KBM-7 (cell line): ENCODE measurements around the gene SLC15A5.
A peak's percentile ranks its signal among the peaks of the same experiment; 100 is the strongest.

Experiments
- DNase-seq: peaks from one replicate; pipeline ENCODE4 v3.0.0-alpha.2; 2015
- in situ Hi-C: fragments of 300-500 bp; cut with MboI; formaldehyde crosslinking; loops from 2 replicates; pipeline ENCODE4 v1.14.3; 2020; ENCODE audit warnings: low sequenced_read_pairs, low pct_unique_long_range_greater_than_20kb, mixed read lengths

Gene SLC15A5, protein sequence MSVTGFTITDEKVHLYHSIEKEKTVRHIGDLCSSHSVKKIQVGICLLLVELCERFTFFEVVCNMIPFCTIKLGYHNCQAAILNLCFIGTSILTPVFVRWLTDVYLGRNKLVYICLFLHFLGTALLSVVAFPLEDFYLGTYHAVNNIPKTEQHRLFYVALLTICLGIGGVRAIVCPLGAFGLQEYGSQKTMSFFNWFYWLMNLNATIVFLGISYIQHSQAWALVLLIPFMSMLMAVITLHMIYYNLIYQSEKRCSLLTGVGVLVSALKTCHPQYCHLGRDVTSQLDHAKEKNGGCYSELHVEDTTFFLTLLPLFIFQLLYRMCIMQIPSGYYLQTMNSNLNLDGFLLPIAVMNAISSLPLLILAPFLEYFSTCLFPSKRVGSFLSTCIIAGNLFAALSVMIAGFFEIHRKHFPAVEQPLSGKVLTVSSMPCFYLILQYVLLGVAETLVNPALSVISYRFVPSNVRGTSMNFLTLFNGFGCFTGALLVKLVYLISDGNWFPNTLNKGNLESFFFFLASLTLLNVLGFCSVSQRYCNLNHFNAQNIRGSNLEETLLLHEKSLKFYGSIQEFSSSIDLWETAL

DNA sequence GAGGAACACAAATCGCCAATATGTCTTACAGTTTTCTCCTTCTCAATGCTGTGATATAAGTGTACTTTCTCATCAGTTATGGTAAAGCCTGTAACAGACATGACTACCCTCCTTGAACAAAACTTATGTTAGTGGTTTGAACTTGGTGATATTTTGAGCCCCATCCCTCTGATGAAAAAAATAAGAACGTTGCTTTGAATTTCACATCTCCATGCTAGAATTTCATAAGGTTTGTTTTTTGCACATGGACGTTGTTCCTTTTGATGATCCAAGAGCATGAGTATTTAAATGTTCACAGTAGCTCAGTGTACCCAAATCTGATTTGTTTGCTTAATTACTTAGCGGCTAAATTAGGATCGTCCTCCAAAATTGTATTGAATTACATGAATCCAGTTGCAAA is at the start of gene SLC15A5:
SLC15A5 (minus strand) TSS at position 101 of the 400 bp plus-strand sequence; CDS start at position 101, 0 bp downstream.
- in situ Hi-C loops = no loop called here

DNA sequence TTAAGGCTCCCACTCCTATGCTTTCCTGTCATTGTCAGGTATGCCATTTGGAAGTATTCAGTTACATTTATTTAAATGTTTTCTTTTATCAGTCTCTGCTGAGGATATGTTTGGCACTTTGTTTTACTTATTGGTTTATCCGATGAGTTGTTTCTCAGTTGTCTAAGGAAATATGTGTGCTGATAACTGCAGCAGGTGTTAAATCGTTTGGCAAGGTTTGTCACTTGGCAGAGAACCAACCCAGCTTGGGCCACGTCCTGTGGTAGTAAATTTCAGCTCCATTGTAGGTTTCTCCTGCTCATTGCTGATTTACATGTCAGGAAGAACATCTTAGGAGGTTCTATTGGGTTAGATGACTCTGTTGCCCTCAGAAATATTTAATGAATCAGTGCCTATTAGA is 47.9 kb upstream of the SLC15A5 start:
- DNase-seq = no peak
- in situ Hi-C loops = no loop called here

More for the DNA sequence above, at the start of gene SLC15A5:
- DNase-seq = no peak

DNA sequence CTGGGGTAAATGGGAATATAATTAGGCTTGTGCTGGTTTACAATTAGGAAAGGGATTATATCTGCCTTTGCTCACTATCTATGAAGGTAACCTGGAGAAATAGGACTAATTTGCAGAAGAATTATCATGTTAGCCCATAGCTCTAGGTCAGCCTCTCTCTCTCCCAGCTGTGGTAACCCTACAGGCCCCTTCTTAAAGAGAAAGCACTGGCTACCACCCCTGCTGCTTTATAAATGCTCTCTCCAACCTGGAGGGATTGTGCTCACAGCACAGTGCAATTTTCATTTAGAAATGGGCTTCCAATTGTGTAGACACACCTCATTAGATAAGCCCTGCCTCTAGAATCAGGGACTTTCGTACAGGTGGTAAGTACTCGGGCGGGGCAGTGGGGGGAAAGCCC is 47.3 kb upstream of the SLC15A5 start:
- no peak for DNase-seq
- in situ Hi-C loops = no loop called here

DNA sequence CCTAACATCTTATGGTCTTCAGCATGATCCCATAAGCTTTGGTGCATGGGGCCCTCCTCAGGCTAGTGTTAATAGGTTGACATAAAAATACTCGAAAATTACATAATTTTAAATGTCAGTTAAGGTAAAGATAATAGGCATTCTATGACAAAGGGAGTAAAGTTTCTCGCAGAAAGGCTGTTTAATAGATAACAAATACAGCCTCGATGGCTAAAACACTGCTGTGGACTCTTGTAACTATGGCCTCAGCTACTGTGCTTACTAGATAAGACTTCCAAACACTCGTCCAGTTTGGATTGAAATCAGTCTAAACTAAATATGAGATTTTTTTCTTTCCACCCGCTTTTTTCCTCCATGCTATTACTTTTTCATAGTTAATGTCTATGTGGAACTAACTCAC is 46.8 kb upstream of the SLC15A5 start:
- in situ Hi-C loops = no loop called here
- no peak for DNase-seq

DNA sequence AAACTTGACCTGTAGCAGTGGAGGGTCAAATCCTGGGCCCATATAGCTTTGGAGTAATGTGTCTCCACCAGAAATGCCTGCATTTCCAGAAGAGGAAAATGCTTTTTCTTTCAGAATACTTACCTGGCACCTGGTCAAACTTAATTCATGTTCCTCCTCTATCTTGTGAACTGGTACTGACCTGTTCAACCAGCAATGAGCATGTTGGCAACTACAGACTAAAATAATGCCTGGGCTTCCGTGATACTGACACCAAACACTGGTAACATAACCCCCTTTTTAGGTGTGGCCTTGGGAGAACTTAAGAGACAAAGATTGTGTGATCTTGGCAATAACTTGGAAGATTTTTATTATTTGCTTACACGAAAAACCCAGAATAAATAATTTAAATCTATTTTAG is 46.2 kb upstream of the SLC15A5 start:
- in situ Hi-C loops = no loop called here
- no peak for DNase-seq

DNA sequence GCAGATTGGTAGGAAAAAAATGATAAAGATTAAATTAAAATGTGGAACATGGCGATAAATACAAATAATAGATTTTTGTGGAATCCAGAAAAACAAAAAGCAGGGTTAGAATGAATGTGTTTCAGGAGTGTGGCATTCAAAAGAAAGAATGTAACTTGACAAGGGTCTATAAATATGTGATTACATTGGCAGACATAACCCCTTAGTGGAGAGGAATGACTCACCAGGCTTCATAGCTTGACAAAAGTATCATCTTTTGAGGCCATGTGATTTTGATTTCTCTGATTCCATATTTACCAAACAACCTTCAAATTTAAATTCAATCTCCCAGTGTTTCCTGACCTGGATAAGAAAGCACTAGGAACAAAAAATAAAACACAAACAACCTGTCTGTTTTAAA is 45.5 kb upstream of the SLC15A5 start:
- no peak for DNase-seq
- in situ Hi-C loops = no loop called here

DNA sequence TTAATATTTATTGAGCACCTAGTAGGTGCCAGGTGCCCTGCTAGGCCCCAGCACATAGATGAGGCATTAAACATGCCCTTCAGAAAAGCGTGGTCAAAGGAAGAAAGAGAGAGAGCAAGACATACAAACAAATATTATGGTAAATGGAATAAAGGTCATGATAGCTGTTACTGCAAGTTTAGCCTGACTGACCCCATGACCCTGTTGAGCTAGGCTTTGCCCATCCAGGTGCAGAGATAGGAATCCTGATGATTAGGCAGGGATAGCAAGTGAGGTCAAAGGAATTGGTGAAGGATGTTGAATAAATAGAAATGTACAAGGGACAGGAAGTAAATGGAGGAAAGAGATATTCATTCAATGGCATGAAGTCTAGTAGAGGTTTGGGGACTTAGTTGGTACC is 33.4 kb upstream of the SLC15A5 start:
- in situ Hi-C loops = no loop called here
- DNase-seq = no peak

DNA sequence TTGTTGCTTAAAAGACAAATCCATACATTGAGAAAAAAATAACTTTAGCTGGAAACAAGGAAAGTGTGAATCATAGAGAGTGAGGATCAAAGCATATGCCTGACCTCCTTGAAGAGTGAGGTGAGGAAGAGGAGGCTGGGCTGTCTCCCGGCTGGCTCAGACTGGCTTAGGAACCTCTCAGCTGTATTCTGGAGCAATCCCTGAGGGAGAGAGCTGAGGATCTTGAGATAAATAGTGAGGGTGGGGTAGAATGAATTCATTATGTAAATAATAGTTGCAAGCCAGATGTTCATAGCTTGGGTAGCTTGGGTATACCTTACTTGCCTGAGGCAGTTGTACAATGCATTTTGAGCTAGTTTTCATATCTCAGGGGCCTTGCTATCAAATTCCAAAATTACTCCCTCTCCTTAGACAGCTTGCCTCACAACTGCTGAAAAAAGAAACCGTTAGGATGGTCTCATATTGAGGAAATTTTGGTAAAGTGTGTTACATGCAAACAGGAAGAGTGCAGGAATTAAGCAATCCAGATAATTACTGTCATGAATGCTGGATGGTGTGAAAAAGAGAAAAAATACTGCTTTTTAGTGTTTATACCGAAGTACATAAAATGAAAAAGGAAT is 30.5 kb upstream of the SLC15A5 start:
- in situ Hi-C loops = no loop called here
- DNase-seq = peak; percentile 68

DNA sequence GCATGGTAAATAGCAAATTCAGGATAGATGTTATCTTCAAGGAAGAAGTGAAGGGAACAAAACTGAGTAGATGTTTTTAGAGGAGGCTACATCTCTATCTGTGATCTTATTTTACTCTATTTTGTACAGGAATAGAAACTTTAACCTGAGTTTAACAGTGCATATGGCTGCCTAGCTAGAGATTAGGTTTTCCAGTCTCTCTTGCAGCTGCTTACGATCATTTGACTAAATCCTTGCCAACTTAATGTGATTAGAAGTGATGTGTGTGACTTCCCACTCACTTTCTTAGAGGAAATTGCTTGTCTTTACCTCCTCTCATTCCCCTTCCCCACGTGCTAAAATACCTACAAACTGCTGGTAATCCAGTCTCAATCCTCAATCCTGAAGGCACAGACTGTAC is 26.5 kb upstream of the SLC15A5 start:
- in situ Hi-C loops = no loop called here
- no peak for DNase-seq

DNA sequence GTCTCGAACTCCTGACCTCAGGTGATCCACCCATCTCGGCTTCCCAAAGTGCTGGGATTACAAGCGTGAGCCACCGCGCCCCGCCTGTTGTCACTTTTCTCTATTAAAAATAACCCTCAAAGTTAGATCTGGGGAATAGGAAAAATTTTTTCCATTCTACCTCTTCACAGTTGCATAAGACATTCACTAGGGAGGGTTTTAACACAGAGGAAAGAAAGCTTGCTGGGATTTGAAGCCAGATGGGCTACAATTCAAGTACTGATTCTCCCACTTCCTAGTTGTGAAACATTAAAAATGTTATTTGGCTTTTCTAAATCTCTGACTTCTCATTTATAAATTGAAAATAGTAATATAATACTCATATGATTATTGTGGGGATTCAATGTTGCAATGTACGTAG is 23.3 kb upstream of the SLC15A5 start:
- in situ Hi-C loops = no loop called here
- DNase-seq = no peak

DNA sequence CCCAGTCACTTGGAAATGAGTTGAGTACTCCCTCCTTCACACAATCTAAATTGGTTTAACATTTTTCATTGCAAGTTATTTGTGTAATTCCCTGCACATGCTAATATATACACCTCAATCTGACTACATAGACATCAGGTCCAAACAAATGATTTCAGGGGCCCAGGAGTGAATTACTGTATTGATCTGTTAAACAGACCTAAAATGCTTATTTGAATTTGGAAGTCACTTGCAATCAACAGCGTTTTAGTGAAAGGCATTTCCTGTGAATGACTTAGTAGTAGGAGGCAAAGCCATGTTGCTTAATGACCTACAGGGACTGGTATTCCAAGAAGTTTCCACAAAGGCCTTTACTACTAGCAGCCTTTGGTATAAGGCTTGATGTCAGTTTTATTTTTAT is 22.6 kb upstream of the SLC15A5 start:
- no peak for DNase-seq

DNA sequence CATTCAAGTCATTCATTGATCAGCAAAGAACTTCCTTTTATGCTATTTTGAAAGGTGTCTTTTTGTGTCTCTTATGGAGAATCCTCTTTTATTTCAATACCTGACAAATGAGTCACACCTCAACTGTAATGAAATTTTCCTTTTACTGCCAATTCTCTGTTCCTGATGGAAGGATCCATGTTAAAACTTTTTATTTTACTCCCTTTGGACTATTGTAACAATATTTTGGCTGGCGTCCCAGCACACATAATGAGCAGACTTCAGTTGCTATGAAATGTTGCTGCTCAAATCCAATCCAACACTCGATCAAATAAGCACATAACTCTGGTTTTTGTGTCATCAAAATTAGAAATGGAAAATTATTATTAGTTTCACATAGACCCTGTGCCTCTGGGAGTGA is 21.9 kb upstream of the SLC15A5 start:
- in situ Hi-C loops = no loop called here
- DNase-seq = no peak

More for the DNA sequence above, 22.6 kb upstream of the SLC15A5 start:
- in situ Hi-C loops = no loop called here

DNA sequence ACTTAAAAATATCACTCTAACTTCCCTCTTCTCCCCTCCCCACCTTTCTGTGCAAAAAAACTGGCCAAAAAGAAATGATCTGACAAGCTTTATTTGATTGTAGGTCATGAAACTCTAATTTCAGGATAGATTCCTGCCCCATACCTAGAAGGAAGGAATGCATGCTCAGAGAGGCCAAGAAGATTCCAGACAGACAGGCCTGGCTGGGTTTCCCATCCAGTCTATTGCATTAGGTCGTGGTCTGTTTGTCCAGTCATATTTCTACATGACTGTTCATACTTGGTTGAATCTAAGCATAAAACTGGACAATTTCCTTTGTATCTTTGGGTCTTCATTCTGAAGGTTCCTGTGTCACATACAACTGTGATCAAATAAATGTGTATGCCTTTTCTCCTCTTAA is 20.0 kb upstream of the SLC15A5 start:
- no peak for DNase-seq
- in situ Hi-C loops = no loop called here

DNA sequence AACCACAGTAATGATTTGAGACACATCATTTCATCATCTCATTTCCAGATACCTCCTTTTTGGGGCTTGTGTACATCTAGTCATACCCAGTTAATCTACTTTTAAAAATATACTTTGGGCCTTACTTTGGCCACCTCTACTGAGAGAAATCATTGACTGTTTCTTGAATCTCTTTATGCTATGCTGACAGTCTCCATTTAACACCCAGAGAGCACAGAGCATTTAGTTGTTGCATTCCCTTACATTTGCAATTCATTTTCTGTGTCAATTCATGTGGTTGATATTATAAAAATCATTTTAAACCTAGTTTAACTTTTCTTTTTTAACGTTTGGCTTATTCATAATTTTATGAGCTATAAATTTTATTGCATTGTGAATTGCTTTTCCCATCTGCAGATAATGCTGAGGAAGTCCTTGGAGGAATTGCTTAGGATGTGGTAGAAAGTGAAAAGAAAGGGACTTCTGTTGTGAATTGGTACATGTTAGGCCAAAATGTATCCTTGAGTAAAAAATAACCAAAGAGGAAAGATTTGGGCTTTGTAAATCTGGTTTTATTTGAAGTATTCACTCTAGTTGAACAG is 17.0 kb upstream of the SLC15A5 start:
- no peak for DNase-seq
- in situ Hi-C loops = no loop called here

DNA sequence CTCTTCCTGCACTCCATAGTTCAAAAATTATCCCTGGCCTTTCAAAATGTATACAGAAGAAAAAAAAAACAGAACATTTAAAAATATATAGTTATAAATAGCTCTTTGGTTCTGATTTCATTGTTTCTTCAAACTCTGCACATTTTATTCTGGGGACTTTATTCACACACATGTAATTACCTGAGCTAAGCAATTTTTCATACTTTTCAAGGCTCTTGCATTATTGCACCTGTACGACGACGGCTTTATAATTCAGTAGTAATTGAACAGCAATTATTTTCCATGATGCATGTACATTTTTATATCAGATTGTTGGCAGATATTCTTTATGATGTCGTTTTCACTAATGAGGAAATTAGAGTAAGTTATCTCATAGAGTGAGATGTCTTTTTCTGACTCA is 13.5 kb upstream of the SLC15A5 start:
- DNase-seq = no peak
- in situ Hi-C loops = no loop called here

DNA sequence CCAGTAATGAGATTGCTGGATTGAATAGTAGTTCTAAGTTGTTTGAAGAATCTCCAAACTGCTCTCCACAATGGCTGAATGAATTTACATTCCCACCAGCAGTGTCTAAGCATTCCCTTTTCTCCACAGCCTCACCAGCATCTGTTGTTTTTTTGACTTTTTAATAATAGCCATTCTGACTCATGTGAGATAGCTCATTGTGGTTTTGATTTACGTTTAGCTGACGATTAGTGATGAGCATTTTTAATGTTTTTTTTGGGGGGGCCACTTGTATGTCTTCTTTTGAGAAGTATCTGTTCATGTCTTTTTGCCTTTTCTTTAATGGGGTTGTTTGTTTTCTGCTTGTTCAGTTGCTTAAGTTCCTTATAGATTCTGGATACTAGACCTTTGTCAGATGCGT is 8.1 kb upstream of the SLC15A5 start:
- in situ Hi-C loops = no loop called here
- no peak for DNase-seq

DNA sequence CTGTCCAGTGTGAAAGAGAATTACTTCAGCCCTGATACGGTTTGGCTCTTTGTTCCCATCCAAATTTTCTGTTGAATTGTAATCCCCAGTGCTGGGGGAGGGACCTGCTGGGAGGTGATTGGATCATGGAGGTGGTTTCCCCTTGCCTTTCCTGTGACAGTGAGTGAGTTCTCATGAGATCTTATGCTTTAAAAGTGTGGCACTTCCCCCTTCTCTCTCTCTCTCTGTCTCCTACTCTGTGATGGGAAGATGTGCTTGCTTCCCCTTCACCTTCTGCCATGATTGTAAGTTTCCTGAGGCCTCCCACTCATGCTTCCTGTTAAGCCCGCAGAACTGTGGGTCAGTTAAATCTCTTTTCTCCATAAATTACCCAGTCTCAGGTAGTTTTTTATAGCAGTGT is 5.5 kb upstream of the SLC15A5 start:
- in situ Hi-C loops = no loop called here

DNA sequence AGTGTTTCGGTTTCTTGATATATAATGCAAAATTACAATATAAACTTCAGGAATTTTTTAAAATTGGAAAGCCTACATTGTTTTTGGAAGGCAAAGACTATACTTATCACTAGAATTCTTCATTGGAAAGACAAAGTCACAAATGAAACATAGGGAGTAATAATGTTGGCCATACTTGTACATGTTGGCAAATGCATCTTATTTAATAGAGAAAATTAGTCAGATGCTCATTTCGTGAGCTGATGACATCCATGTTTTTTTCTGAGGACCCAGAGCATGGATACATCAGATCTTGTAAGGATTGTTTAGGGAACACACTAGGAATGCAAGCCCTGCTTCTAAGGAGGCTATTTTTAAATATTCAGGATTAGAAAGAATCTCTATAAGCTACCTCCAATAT is 4.6 kb upstream of the SLC15A5 start:
- DNase-seq = no peak
- in situ Hi-C loops = no loop called here

More for the DNA sequence above, 5.5 kb upstream of the SLC15A5 start:
- peak; percentile 64 for DNase-seq

DNA sequence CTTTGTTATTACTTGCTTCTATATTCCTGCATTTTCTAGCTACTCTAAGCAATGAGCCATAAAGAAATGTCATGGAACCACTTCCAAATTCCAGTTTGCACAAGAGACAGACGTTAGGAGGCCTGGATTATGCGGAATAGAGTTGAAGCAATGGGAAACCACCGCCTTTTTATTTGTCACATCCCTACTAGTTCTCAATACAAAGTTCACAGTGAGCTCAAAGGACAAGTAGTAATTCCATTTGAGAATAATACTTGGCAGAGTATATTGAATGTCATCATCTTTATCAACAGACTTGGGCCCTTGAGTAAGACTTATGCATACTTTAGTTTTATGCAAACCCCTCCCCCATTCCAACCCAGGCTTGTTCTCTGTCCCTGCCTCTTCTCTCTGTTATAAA is 3.7 kb upstream of the SLC15A5 start:
- no peak for DNase-seq
- in situ Hi-C loops = no loop called here

DNA sequence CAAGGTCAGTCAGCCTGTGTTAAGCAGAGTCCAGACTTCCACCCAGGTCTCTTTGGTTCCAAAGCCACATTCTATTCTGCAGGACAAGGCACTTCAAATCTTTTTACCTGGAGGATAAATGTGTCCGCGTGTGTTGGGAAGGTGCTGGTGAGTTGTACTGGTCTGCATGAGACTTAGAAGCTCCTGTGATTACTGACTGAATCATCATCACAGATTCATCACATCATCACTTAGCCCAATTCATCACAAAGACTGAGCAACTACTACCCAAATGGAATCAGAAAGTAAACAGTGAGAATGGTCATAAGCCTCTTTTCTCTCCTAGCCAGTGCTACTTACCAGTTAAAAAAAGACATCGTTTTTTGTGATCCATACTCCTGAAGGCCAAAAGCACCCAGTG is 5.3 kb downstream of the SLC15A5 start:
- DNase-seq = no peak
- in situ Hi-C loops = no loop called here
